K562 (cell line): Measurements from ENCODE around the gene CHAF1A. TPM values are rescaled to one million over a fixed set of nuclear protein-coding genes. Genes with fewer than 3 reads are reported as not detected.

Experiments used
- CHD7 ChIP-seq: fragments of 200-600 bp; sonication (generic); IDR thresholded peaks from one replicate; pipeline ENCODE4 v1.6.1; 2012; ENCODE audit warnings: mild to moderate bottlenecking, low read depth, low read length, inconsistent platforms
- DDX20 ChIP-seq: fragments of 450-650 bp; IDR thresholded peaks from 2 replicates; pipeline ENCODE4 v1.6.1; 2016; ENCODE audit warnings: missing genetic modification characterization, low read depth, mild to moderate bottlenecking, missing compliant biosample characterization, moderate library complexity
- RBM25 ChIP-seq: fragments of 200-400 bp; formaldehyde crosslinking; IDR thresholded peaks from 2 replicates; pipeline ENCODE4 v1.6.1; 2018; ENCODE audit warnings: low read length, low read depth, moderate library complexity; ENCODE audit not compliant: severe bottlenecking
- SRF ChIP-seq, 2 experiments: fragments of 250-450, 450-650 bp in 1 of 2; sonication (Bioruptor Pico) in 1 of 2; sonication (generic) in 1 of 2; formaldehyde crosslinking; IDR thresholded peaks; 2 replicates each; pipeline versions ENCODE4 v1.5.0 to v1.5.1; 2020 to 2022; ENCODE audit warnings: mild to moderate bottlenecking in 1 of 2, missing genetic modification reagents in 1 of 2
- ZZZ3 ChIP-seq: fragments of 450-650 bp; IDR thresholded peaks from 2 replicates; pipeline ENCODE4 v1.6.1; 2016; ENCODE audit warnings: antibody characterized with exemption, mild to moderate bottlenecking, moderate library complexity
- polyA plus RNA-seq, 8 experiments: library from polyadenylated mRNA; depleted of rRNA in 4 of 8; stranded (reverse) in 5 of 8; unstranded in 3 of 8; fragments of >200 nt; fragmentation: Nextera tagmentation in 2 of 8; fragmentation: Illumina TruSeq in 1 of 8; extraction: Ambion mirVana in 2 of 8; extraction: Trizol in 1 of 8; gene quantifications; 2 replicates each; pipeline versions ENCODE4 v1.2.1 to v1.2.3, GENCODE V29; 2011 to 2014; ENCODE audit warnings: inconsistent platforms in 1 of 8, missing spikeins in 1 of 8
- total RNA-seq, 7 experiments: library from RNA; depleted of rRNA in 6 of 7; stranded (reverse); fragments of >200 nt in 6 of 7; fragmentation: Illumina TruSeq in 2 of 7; extraction: Trizol in 2 of 7; gene quantifications; 2 replicates each; pipeline versions ENCODE4 v1.2.1 to v1.2.3, GENCODE V29; 2011 to 2021; ENCODE audit warnings: low replicate concordance in 1 of 7

Gene CHAF1A
- total and polyA plus RNA-seq, 9 of the 15 experiments (the other 6 are each of a cell fraction or from before 2014, with no cell fraction given) = 1.6 to 86.9 (median 45.2) TPM

GRCh38 chr19:4400135-4400936 lies 2.1 kb upstream of the CHAF1A start, which contains the start of gene SH3GL1 (continued):
- TF ChIP-seq CHD7 (no peak), DDX20 (no peak), SRF (CRISPR knock-in tag; IDR thresholded peaks at IDR 0.05) (peak in 1 of 2 experiments; percentile 88; a peak in 2 of 4 replicates), ZZZ3 (no peak), RBM25 (no peak)
